Endothelial cell of umbilical vein (primary cell): Measurements from ENCODE around the gene PTPN12.

ENCODE experiments used
- JUN ChIP-seq: IDR thresholded peaks from 2 replicates; pipeline ENCODE4 v1.6.1; 2011; ENCODE audit warnings: borderline replicate concordance, low read depth; ENCODE audit not compliant: insufficient read length, insufficient read depth
- TF ChIP-seq, protein P1 (sequence below), 2 donors: IDR thresholded peaks; 1 replicate in 1 of 2; 2 replicates in 1 of 2; pipeline ENCODE4 v1.5.1; 2011; ENCODE audit warnings: low read length in 2 of 2, mild to moderate bottlenecking in 2 of 2, moderate library complexity in 2 of 2, control low read depth in 1 of 2, inconsistent platforms in 1 of 2, low read depth in 1 of 2; ENCODE audit not compliant: insufficient read depth in 1 of 2; ENCODE audit errors: extremely low read depth in 1 of 2

DNA sequence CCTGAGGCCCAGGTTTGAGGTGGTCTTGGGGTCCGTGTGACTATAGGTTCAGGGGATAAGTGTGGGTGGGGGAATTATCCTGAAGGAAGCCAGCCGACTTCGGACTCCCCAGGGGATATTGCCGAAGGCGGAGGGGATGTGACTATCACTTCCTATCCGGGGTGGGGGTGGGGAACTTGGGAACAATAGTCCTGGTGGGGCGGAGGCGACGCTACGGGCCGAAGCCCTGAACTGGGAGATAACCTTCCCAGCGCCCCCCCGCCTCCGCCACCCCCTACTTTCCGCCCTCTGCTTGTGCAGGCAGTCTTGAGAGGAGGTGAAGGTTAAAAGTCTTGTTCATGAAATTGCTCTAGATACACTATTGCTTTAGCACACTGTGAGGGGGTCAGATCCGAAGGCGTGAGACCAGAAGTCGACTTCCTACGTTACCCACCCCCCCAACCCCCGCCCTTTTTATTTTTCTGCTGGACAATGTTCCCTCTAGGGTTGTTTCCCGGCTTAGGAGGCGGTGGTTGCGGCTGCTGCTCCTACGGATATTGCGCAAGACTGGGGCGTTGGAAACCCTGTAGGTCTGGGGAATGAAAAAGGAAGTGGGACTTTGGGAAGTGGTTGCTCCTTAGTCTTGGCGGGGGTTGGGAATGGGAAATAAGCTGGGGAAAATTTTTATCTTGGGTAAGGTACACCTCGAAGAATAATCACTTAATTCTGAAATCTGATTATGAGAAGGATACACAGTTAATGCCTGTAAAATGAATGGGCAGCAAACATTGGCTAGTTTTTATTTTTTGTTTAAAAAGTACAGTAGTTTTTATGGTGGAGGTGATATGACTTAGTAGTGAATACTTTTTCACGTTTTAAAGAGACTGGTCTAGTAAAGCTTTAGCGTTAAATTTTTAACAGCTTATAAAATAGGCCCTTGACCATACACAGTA, 1.5 kb downstream of the PTPN12 start:
- peak; percentile 21 for TF ChIP-seq JUN
- TF ChIP-seq, protein P1, sequence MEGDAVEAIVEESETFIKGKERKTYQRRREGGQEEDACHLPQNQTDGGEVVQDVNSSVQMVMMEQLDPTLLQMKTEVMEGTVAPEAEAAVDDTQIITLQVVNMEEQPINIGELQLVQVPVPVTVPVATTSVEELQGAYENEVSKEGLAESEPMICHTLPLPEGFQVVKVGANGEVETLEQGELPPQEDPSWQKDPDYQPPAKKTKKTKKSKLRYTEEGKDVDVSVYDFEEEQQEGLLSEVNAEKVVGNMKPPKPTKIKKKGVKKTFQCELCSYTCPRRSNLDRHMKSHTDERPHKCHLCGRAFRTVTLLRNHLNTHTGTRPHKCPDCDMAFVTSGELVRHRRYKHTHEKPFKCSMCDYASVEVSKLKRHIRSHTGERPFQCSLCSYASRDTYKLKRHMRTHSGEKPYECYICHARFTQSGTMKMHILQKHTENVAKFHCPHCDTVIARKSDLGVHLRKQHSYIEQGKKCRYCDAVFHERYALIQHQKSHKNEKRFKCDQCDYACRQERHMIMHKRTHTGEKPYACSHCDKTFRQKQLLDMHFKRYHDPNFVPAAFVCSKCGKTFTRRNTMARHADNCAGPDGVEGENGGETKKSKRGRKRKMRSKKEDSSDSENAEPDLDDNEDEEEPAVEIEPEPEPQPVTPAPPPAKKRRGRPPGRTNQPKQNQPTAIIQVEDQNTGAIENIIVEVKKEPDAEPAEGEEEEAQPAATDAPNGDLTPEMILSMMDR (IDR thresholded peaks at IDR 0.05; ENCODE audit: extremely low read depth in 1 of 2, insufficient read depth in 1 of 2, low read depth in 1 of 2, low read length in 2 of 2): no peak
